ENCODE measurements around the gene DGUOK.
A peak's percentile ranks its signal among the peaks of the same experiment; 100 is the strongest.
"Not testable (repeated sequence)": the region's sequence is repeated elsewhere in the genome, so short reads cannot be mapped to it uniquely, and the experiment has no call there.

DGUOK gene

DNA sequence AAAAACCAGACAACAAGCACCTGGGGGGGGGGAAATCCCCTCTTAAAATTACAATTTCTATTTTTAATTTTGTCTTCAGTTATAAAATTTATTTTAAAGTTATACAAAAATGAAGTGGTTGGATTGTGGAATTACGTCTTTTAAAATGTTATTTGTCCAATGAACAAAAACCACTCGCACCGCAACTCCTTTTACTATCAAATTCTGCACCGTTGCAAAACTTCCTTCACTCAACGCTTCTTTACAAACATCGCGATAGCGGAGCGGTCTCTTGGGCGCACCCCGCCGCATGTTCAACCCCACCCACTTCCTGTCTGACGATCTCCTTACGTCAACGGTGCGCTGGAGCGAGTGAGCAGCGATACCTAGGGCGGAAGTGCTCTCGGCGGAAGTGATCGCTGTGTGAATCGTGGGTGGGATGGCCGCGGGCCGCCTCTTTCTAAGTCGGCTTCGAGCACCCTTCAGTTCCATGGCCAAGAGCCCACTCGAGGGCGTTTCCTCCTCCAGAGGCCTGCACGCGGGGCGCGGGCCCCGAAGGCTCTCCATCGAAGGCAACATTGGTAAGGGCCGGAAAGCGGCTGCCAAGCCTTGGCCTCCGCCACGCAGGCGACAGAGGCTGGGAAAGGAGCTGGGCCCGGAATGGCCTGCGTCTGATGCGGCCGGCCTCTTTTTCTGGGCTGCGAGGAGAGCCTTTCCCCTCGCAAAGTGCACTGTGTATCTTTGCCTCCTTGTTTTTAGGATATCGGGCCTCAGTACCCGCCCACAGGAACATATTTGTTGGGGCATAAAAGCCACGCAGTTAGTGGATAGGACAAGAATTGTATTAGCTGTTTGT is at the start of gene DGUOK:
DGUOK (plus strand) TSS at position 388 of the 835 bp plus-strand sequence; CDS start at position 419, 31 bp downstream.
- TF ChIP-seq, protein P1, sequence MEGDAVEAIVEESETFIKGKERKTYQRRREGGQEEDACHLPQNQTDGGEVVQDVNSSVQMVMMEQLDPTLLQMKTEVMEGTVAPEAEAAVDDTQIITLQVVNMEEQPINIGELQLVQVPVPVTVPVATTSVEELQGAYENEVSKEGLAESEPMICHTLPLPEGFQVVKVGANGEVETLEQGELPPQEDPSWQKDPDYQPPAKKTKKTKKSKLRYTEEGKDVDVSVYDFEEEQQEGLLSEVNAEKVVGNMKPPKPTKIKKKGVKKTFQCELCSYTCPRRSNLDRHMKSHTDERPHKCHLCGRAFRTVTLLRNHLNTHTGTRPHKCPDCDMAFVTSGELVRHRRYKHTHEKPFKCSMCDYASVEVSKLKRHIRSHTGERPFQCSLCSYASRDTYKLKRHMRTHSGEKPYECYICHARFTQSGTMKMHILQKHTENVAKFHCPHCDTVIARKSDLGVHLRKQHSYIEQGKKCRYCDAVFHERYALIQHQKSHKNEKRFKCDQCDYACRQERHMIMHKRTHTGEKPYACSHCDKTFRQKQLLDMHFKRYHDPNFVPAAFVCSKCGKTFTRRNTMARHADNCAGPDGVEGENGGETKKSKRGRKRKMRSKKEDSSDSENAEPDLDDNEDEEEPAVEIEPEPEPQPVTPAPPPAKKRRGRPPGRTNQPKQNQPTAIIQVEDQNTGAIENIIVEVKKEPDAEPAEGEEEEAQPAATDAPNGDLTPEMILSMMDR (conservative IDR thresholded peaks at IDR 0.05; ENCODE audit: low read length) = no peak
- DNase-seq (ENCODE audit: low read depth) = peak; percentile 99
- peak within 1 kb of the TSS; percentile 90 for H3K4me3 ChIP-seq (ENCODE audit: low read length)

DNA sequence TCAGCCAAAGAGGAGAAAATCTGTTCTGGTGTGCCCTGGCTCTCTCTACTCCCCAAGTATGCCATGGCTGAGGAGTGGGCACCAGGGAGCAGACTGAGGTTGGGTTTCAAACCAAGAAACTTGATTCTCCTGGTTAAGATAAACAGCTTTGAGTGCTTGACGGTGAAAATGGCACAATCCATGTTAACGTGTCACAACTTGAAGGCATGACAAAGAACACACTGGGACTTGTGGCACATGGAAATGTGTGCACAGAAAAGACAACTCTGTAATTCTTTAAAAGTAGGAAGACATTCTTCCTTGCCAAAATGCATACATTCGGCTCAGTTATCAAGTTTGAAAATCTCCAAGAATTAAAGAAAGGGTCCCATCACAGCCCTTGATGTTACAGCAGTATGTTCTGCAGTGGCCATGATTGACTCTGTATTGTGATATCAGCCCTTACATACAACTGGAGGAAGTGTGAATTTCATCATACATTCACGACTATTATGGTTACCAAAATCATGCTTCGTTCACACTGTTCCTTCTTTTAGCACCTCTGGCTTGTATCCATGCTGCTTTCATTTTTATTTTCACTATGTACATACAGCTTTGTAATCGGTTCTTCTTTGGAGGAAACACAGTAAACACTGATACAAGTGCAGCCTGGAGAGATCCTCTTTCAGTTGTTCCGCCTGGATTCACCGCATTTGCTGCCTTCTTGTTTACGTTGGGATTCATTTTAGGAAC is 49.4 kb upstream of the DGUOK start:
- no peak overlapping the region for H3K4me3 ChIP-seq (ENCODE audit: low read length)
- TF ChIP-seq, protein P1 (conservative IDR thresholded peaks at IDR 0.05; ENCODE audit: low read length) = no peak
- no peak for DNase-seq (ENCODE audit: low read depth)

DNA sequence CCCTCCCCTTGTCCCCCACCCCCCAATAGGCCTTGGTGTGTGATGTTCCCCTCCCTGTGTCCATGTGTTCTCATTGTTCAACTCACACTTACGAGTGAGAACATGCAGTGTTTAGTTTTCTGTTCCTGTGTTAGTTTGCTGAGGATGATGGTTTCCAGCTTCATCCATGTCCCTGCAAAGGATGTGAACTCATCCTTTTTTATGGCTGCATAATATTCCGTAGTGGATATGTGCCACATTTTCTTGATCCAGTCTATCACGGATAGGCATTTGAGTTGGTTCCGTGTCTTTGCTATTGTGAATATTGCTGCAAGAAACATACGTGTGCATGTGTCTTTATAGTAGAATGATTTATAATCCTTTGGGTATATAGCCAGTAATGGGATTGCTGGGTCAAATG is 48.7 kb upstream of the DGUOK start:
- not testable (repeated sequence) for DNase-seq (ENCODE audit: low read depth); H3K4me3 ChIP-seq (ENCODE audit: low read length)

DNA sequence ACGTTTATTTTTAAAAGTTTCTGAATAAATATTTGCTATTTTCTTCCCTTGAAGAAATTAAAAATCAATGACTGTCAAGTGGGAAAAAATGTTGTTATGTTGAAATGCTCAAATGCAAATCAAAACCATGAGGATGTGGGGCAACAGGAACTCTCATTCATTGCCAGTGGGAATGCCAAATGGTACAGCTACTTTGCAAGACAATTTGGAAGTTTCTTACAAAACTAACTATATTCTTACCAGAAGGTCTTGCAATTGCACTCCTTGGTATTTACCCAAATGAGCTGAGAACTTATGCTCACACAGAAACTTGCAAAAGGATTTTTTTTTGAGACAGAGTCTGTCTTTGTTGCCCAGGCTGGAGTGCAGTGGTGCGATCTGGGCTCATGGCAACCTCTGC is 41.3 kb upstream of the DGUOK start:
- DNase-seq (ENCODE audit: low read depth) = peak; percentile 58

DNA sequence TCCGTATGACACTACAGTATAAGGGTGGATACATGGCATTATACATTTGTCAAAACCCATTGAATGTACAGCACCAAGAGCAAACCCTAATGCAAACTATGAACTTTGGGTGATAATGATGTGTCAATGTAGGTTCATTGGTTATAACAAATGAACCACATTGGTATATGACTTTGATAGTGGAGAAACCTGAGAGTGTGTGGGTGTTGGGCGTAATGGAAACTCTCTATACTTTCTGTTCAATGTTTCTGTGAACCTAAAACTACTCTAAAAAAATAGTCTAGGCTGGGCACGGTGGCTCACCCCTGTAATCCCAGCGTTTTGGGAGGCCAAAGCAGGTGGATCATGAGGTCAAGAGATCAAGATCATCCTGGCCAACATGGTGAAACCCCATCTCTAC is 40.3 kb upstream of the DGUOK start:
- TF ChIP-seq, protein P1 (conservative IDR thresholded peaks at IDR 0.05; ENCODE audit: low read length) = no peak
- H3K4me3 ChIP-seq (ENCODE audit: low read length) = no peak overlapping the region
- no peak for DNase-seq (ENCODE audit: low read depth)

More for the DNA sequence above, 41.3 kb upstream of the DGUOK start:
- no peak overlapping the region for H3K4me3 ChIP-seq (ENCODE audit: low read length)
- TF ChIP-seq, protein P1 (conservative IDR thresholded peaks at IDR 0.05; ENCODE audit: low read length) = no peak

DNA sequence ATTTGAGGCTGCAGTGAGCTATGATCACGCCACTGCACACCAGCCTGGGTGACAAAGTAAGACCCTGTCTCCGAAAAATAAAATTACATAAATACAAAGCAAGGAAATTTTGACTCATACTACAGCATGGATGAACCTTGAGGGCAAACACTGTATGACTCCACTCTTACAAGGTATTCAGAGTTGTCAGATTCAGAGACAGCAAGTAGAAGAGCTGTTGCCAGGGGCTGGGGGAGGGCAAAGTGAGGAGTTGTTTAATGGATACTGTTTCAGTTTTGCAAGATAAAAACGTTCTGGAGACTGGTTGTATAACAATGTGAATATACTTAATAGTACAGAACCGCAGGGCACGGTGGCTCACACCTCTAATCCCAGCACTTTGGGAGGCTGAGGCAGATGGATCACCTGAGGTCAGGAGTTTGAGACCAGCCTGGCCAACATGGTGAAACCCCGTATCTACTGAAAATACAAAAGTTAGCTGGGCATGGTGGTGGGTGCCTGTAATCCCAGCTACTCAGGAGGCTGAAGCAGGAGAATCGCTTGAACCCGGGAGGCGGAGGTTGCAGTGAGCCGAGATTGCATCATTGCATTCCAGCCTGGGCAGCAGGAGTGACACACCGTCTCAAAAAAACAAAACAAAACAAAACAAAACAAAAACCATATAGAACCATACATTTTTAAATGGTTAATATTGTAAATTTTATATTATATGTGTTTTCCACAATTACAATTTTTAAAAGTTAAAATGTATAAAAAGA is 38.9 kb upstream of the DGUOK start:
- not testable (repeated sequence) for DNase-seq (ENCODE audit: low read depth)

DNA sequence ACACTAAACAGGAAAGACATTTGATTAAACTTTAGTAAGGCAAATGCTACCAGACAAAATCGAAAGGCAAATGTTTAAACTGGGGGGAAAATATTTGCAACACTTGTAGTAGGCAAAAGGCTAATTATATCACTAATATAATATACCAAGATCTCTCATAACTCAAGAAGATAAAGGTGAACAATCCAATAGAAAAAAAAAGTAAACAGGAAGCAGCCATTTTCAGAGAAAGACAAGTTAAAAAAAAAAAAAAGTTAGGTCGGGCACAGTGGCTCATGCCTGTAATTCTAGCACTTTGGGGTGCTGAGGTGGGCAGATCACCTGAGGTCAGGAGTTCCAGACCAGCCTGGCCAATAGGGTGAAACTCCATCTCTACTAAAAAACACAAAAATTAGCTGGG is 38.3 kb upstream of the DGUOK start:
- no peak for DNase-seq (ENCODE audit: low read depth)
- TF ChIP-seq, protein P1 (conservative IDR thresholded peaks at IDR 0.05; ENCODE audit: low read length) = no peak
- no peak overlapping the region for H3K4me3 ChIP-seq (ENCODE audit: low read length)

More for the DNA sequence above, 38.9 kb upstream of the DGUOK start:
- H3K4me3 ChIP-seq (ENCODE audit: low read length) = not testable (repeated sequence)
